Measurements from ENCODE around the gene ANXA10.

ANXA10 gene

GRCh38 chr4:168150420-168151050 is 58.2 kb downstream of the ANXA10 start:
- no peak overlapping the region for H3K4me2 ChIP-seq (ENCODE audit: low read length)
- no peaks in the 10 kb centered on the region for H3K9me2 ChIP-seq (ENCODE audit: low read depth, low read length)
- H3K9ac ChIP-seq (ENCODE audit: low read length), result no peak overlapping the region
- TF ChIP-seq EZH2 (IDR thresholded peaks at IDR 0.05; ENCODE audit: borderline replicate concordance, low read length), result no peak
- TF ChIP-seq CTCF (IDR thresholded peaks at IDR 0.05; ENCODE audit: low read length), result no peak
- H3K36me3 ChIP-seq (ENCODE audit: insufficient read depth, low read length), result no peaks in the 10 kb centered on the region
- no peaks in the 10 kb centered on the region for H3K27me3 ChIP-seq (ENCODE audit: insufficient read depth, low read length)
- no peaks in the 10 kb centered on the region for H3K9me3 ChIP-seq (ENCODE audit: low read length)
- no peak overlapping the region for H2AFZ ChIP-seq (ENCODE audit: low read length)
- no peak overlapping the region for H3K4me3 ChIP-seq (ENCODE audit: low read depth, low read length, poor library complexity, severe bottlenecking)
- no peak overlapping the region for H3K27ac ChIP-seq (ENCODE audit: low read depth, low read length, poor library complexity, severe bottlenecking)
- H3F3A ChIP-seq (ENCODE audit: insufficient read depth, low read length), result no peaks in the 10 kb centered on the region
- no peaks in the 10 kb centered on the region for H4K20me1 ChIP-seq (ENCODE audit: insufficient read depth, low read length)
- no peaks in the 10 kb centered on the region for H3K79me2 ChIP-seq (ENCODE audit: insufficient read depth, low read length)
- H3K4me1 ChIP-seq (ENCODE audit: insufficient read depth, low read length, severe bottlenecking), result no peaks in the 10 kb centered on the region

GRCh38 chr4:168151327-168151726 is 59.0 kb downstream of the ANXA10 start:
- no peak overlapping the region for H3K9ac ChIP-seq (ENCODE audit: low read length)

GRCh38 chr4:168152837-168153500 is 60.6 kb downstream of the ANXA10 start:
- Histone ChIP-seq H3K9me2 (ENCODE audit: low read depth, low read length) (no peaks in the 10 kb centered on the region), H3K9me3 (ENCODE audit: low read length) (no peaks in the 10 kb centered on the region), H3K4me1 (ENCODE audit: insufficient read depth, low read length, severe bottlenecking) (no peaks in the 10 kb centered on the region), H3K4me2 (ENCODE audit: low read length) (no peak overlapping the region), H3K27ac (ENCODE audit: low read depth, low read length, poor library complexity, severe bottlenecking) (no peak overlapping the region), H4K20me1 (ENCODE audit: insufficient read depth, low read length) (no peaks in the 10 kb centered on the region), H3K36me3 (ENCODE audit: insufficient read depth, low read length) (no peaks in the 10 kb centered on the region), H3F3A (ENCODE audit: insufficient read depth, low read length) (no peaks in the 10 kb centered on the region), H2AFZ (ENCODE audit: low read length) (no peak overlapping the region), H3K9ac (ENCODE audit: low read length) (no peak overlapping the region), H3K27me3 (ENCODE audit: insufficient read depth, low read length) (no peaks in the 10 kb centered on the region), H3K4me3 (ENCODE audit: low read depth, low read length, poor library complexity, severe bottlenecking) (no peak overlapping the region), H3K79me2 (ENCODE audit: insufficient read depth, low read length) (no peaks in the 10 kb centered on the region)
- TF ChIP-seq CTCF (IDR thresholded peaks at IDR 0.05; ENCODE audit: low read length) (no peak), EZH2 (IDR thresholded peaks at IDR 0.05; ENCODE audit: borderline replicate concordance, low read length) (no peak)

More at GRCh38 chr4:168151327-168151726, 59.0 kb downstream of the ANXA10 start:
- no peaks in the 10 kb centered on the region for H3K9me2 ChIP-seq (ENCODE audit: low read depth, low read length)
- TF ChIP-seq EZH2 (IDR thresholded peaks at IDR 0.05; ENCODE audit: borderline replicate concordance, low read length), result no peak
- no peak for TF ChIP-seq CTCF (IDR thresholded peaks at IDR 0.05; ENCODE audit: low read length)
- no peaks in the 10 kb centered on the region for H3F3A ChIP-seq (ENCODE audit: insufficient read depth, low read length)
- no peaks in the 10 kb centered on the region for H3K36me3 ChIP-seq (ENCODE audit: insufficient read depth, low read length)
- no peaks in the 10 kb centered on the region for H3K4me1 ChIP-seq (ENCODE audit: insufficient read depth, low read length, severe bottlenecking)
- no peaks in the 10 kb centered on the region for H3K27me3 ChIP-seq (ENCODE audit: insufficient read depth, low read length)
- no peak overlapping the region for H2AFZ ChIP-seq (ENCODE audit: low read length)
- no peaks in the 10 kb centered on the region for H3K9me3 ChIP-seq (ENCODE audit: low read length)
- H3K4me2 ChIP-seq (ENCODE audit: low read length), result no peak overlapping the region
- H3K4me3 ChIP-seq (ENCODE audit: low read depth, low read length, poor library complexity, severe bottlenecking), result no peak overlapping the region
- no peaks in the 10 kb centered on the region for H3K79me2 ChIP-seq (ENCODE audit: insufficient read depth, low read length)
- no peaks in the 10 kb centered on the region for H4K20me1 ChIP-seq (ENCODE audit: insufficient read depth, low read length)
- H3K27ac ChIP-seq (ENCODE audit: low read depth, low read length, poor library complexity, severe bottlenecking), result no peak overlapping the region

Measured in OCI-LY1 (cell line).